IPS-NIHi7 (cell line): Measurements from ENCODE around the gene S100A12.

ENCODE experiments used
- DNase-seq: peaks from one replicate; pipeline ENCODE4 v3.0.0; 2012; ENCODE audit warnings: mixed read lengths; ENCODE audit errors: extremely low spot score

S100A12 gene

DNA sequence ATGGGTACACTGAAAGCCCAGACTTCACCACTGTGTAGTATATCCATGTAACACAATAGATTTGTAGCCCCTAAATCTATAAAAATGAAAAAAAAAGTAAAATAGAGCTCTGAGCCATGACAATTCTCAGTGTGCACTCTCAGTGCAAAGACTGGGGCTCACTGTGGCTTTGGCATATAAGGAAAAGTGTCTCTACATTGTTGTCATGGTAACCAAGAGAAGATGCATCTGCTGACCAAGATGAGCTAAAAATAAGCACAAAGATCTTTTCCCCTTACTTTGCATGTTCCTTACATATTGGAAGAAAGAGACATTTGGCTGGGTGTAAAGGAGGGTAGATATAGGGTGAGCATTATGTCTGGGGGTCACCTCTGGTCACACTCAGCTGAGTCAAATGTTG, 38.8 kb downstream of the S100A12 start:
- DNase-seq = no peak

DNA sequence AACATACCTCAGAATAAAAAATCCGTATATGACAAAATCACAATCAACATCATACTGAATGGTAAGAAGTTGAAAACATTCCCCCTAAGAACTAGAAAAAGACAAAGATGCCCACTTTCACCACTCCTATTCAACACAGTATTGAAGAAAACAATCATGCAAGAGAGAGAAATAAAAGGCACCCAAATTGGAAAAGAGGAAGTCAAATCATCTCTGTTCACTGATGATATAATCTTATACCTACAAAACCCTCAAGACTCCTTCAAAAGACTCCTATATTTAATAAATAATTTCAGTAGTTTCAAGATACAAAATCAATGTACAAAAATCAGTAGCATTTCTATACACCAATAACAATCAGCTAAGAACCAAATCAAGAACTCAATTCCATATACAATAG, 41.5 kb downstream of the S100A12 start:
- DNase-seq = no peak

DNA sequence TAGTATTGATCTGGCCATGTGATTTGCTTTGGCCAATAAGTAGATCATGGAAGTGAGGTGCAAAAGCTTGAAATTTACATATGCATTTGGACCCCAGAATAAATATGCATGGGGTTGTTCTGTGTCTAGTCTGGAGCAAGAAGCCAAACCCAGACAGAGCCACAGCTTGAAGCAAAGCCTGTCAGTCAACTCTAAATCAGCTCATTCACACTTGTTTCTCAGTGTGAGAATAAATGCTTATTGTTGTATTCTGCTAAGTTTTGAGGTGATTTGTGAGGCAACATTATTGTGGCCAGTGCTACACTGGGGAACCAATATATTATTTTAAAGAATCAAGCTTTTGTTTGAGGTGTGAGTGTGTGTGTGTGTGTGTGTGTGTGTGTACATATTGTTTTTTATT, 50.5 kb downstream of the S100A12 start:
- DNase-seq = no peak
